Upper lobe of right lung (tissue), 1 donor: ENCODE results near the gene SLC44A5. TPM values are rescaled to one million over a fixed set of nuclear protein-coding genes. Genes with fewer than 3 reads are reported as not detected.
"Not testable (repeated sequence)": the region's sequence is repeated elsewhere in the genome, so short reads cannot be mapped to it uniquely, and the experiment has no call there.

Experiments used
- ATAC-seq: fragments of 200-7000 bp; cut with Tn5 transposase; one replicate; pipeline ENCODE4 v1.9.1; 2020; ENCODE audit warnings: mild to moderate bottlenecking, moderate library complexity
- DNase-seq: peaks from one replicate; pipeline ENCODE4 v3.0.0-alpha.2; 2020
- H3K27ac ChIP-seq: fragments of 200-600 bp; one replicate; pipeline ENCODE4 v1.8.0; 2022
- H3K27me3 ChIP-seq: fragments of 200-600 bp; one replicate; pipeline ENCODE4 v1.8.0; 2022; ENCODE audit warnings: mild to moderate bottlenecking
- H3K36me3 ChIP-seq: fragments of 200-600 bp; one replicate; pipeline ENCODE4 v1.8.0; 2022
- H3K4me1 ChIP-seq: fragments of 200-600 bp; one replicate; pipeline ENCODE4 v1.8.0; 2022
- H3K4me3 ChIP-seq: fragments of 200-600 bp; one replicate; pipeline ENCODE4 v1.8.0; 2022; ENCODE audit warnings: mild to moderate bottlenecking
- H3K9me3 ChIP-seq: fragments of 200-600 bp; one replicate; pipeline ENCODE4 v1.8.0; 2022
- CTCF ChIP-seq: fragments of 200-600 bp; IDR thresholded peaks from one replicate; pipeline ENCODE4 v1.8.0; 2022; ENCODE audit warnings: antibody characterized with exemption
- intact Hi-C: fragments of 100-400 bp; cut with DNase I; formaldehyde crosslinking; loops from one replicate; pipeline ENCODE4 v1.11.0; 2022
- total RNA-seq: library from RNA; stranded (reverse); fragmentation: NEBNext Ultra II Directional; extraction: Animal tissue kit (Norgen Biotek cat#: 25700); gene quantifications from one replicate; pipeline ENCODE4 v1.2.1, GENCODE V29; 2021
- donor health status: DM: no; HTN: yes; CAD: no; lungs with severe emphysema.

The SLC44A5 gene
- total RNA-seq, 1 donor from 2014 or later = 0.55 TPM

GRCh38 chr1:75602486-75602885 lies 8.4 kb downstream of the SLC44A5 start:
- TF ChIP-seq CTCF = no peak
- ATAC-seq (no peak), DNase-seq (no peak)
- H3K9me3 ChIP-seq = no peaks in the 10 kb centered on the region
- no peak overlapping the region for H3K27ac ChIP-seq
- no peaks in the 10 kb centered on the region for H3K27me3 ChIP-seq
- H3K4me1 ChIP-seq = no peaks in the 10 kb centered on the region
- intact Hi-C loops = no loop called here
- H3K36me3 ChIP-seq = no peaks in the 10 kb centered on the region
- no peak overlapping the region for H3K4me3 ChIP-seq

GRCh38 chr1:75600781-75601180 lies 10.1 kb downstream of the SLC44A5 start:
- no peak overlapping the region for H3K27ac ChIP-seq
- H3K27me3 ChIP-seq = no peaks in the 10 kb centered on the region
- DNase-seq (no peak), ATAC-seq (no peak)
- H3K9me3 ChIP-seq = no peaks in the 10 kb centered on the region
- H3K4me3 ChIP-seq = no peak overlapping the region
- no peaks in the 10 kb centered on the region for H3K36me3 ChIP-seq
- intact Hi-C loops = no loop called here
- no peak for TF ChIP-seq CTCF
- H3K4me1 ChIP-seq = no peaks in the 10 kb centered on the region

- TF ChIP-seq CTCF = no peak
- Histone ChIP-seq H3K27me3 (no peaks in the 10 kb centered on the region), H3K36me3 (no peaks in the 10 kb centered on the region), H3K4me1 (no peaks in the 10 kb centered on the region), H3K9me3 (no peaks in the 10 kb centered on the region), H3K4me3 (no peak overlapping the region), H3K27ac (no peak overlapping the region)
- intact Hi-C loops = no loop called here
- DNase-seq (no peak), ATAC-seq (no peak)
Observed at GRCh38 chr1:75594327-75594726, 16.6 kb downstream of the SLC44A5 start.

- intact Hi-C loops, H3K9me3 ChIP-seq, H3K4me3 ChIP-seq, H3K36me3 ChIP-seq, H3K27ac ChIP-seq, H3K27me3 ChIP-seq, DNase-seq, H3K4me1 ChIP-seq, ATAC-seq: not testable (repeated sequence)
Observed at GRCh38 chr1:75593457-75593856, 17.5 kb downstream of the SLC44A5 start.

- no peak for TF ChIP-seq CTCF
- Histone ChIP-seq H3K27ac (no peak overlapping the region), H3K36me3 (no peaks in the 10 kb centered on the region), H3K27me3 (no peaks in the 10 kb centered on the region), H3K4me1 (no peaks in the 10 kb centered on the region), H3K9me3 (no peaks in the 10 kb centered on the region), H3K4me3 (no peak overlapping the region)
- no peak for ATAC-seq
- intact Hi-C loops = no loop called here
- DNase-seq = no peak
Observed at GRCh38 chr1:75589637-75590036, 21.3 kb downstream of the SLC44A5 start.

- Histone ChIP-seq H3K27ac (no peak overlapping the region), H3K9me3 (no peaks in the 10 kb centered on the region), H3K4me3 (no peak overlapping the region), H3K4me1 (no peaks in the 10 kb centered on the region), H3K36me3 (no peaks in the 10 kb centered on the region), H3K27me3 (no peaks in the 10 kb centered on the region)
- intact Hi-C loops = no loop called here
- no peak for ATAC-seq
- no peak for DNase-seq
- no peak for TF ChIP-seq CTCF
Observed at GRCh38 chr1:75588779-75589475, 22.0 kb downstream of the SLC44A5 start.
